ENCODE measurements around the gene PRDM16. TPM values are rescaled to one million over a fixed set of nuclear protein-coding genes. Genes with fewer than 3 reads are reported as not detected.

PRDM16 gene
- total and polyA plus RNA-seq, 2 of the 4 experiments (the other 2 are of a cell fraction): 0.02 TPM; not detected in 1

- Histone ChIP-seq H2BK5ac (ENCODE audit: low read depth, low read length, poor library complexity, severe bottlenecking) (no peak overlapping the region), H3K56ac (ENCODE audit: extremely low read depth, insufficient read depth, low read length) (no peak overlapping the region), H3K18ac (ENCODE audit: low read depth, low read length) (no peak overlapping the region), H3K14ac (replicated peaks; ENCODE audit: low read depth, low read length) (no peak overlapping the region), H2BK15ac (ENCODE audit: low read depth, low read length) (no peak overlapping the region), H3K9me3 (ENCODE audit: control insufficient read depth, insufficient read depth, low read length) (0 out of 2 replicates have a peak, but pooled peaks cover 2% of the 10 kb centered on the region), H2BK20ac (ENCODE audit: low read depth, low read length) (no peak overlapping the region), H3K23ac (ENCODE audit: low read depth, low read length) (no peak overlapping the region), H3K27ac (ENCODE audit: insufficient read depth, low read length) (no peak overlapping the region), H4K8ac (ENCODE audit: low read depth in 2 of 2, low read length in 2 of 2) (no peak overlapping the region), H2BK120ac (ENCODE audit: low read depth, low read length) (no peak overlapping the region), H2AFZ (replicated peaks; ENCODE audit: low read length, poor library complexity) (no peak overlapping the region), H3K79me1 (ENCODE audit: low read depth in 1 of 2, low read length in 2 of 2) (no peaks in the 10 kb centered on the region), H3K9ac (ENCODE audit: low read depth, low read length) (no peak overlapping the region), H2AK5ac (ENCODE audit: low read depth, low read length) (no peak overlapping the region), H3K27me3 (ENCODE audit: control insufficient read depth, insufficient read depth, low read length) (peaks cover 34% of the 10 kb centered on the region), H3K4me1 (ENCODE audit: control insufficient read depth, insufficient read depth, low read length) (no peaks in the 10 kb centered on the region), H3K9me1 (ENCODE audit: insufficient read depth, low read length) (no peaks in the 10 kb centered on the region), H4K20me1 (ENCODE audit: insufficient read depth, low read length) (no peaks in the 10 kb centered on the region), H3K4me2 (ENCODE audit: low read depth, low read length) (no peak overlapping the region), H4K91ac (ENCODE audit: insufficient read depth, low read depth, low read length) (no peak overlapping the region), H3K4me3 (ENCODE audit: insufficient read depth, low read depth, low read length) (no peak overlapping the region), H3K36me3 (ENCODE audit: control insufficient read depth, insufficient read depth, low read length) (no peaks in the 10 kb centered on the region), H3K4ac (ENCODE audit: low read depth, low read length) (no peak overlapping the region), H2AK9ac (replicated peaks; ENCODE audit: low read depth, low read length, poor library complexity) (no peak overlapping the region), H4K5ac (ENCODE audit: low read depth, low read length) (no peak overlapping the region)
- no peak for DNase-seq
- BruUV-seq (replicated peaks): no TSS peak
- ChIA-PET POLR2A (ENCODE audit: unreplicated experiment) (no interaction called here), CTCF (no interaction called here)
- dilution Hi-C loops (cut with HindIII; ENCODE audit: low sequenced_read_pairs, unreplicated experiment) (no loop called here), in situ Hi-C loops (cut with MboI; ENCODE audit: low sequenced_read_pairs) (no loop called here), intact Hi-C loops (cut with micrococcal nuclease) (no loop called here)
- ATAC-seq (ENCODE audit: low read depth): no peak
- TF ChIP-seq MXI1 (IDR thresholded peaks at IDR 0.05; ENCODE audit: borderline replicate concordance, low read depth, low read length) (no peak), BHLHE40 (IDR thresholded peaks at IDR 0.05; ENCODE audit: low read depth, low read length) (no peak), RAD21 (IDR thresholded peaks at IDR 0.05; ENCODE audit: low read length) (no peak), RFX5 (IDR thresholded peaks at IDR 0.05; ENCODE audit: low read depth, low read length) (no peak), NFE2L2 (IDR thresholded peaks at IDR 0.05; ENCODE audit: low read depth, low read length) (no peak), MAFK (IDR thresholded peaks at IDR 0.05; ENCODE audit: low read depth, low read length) (no peak), CTCF (conservative IDR thresholded peaks at IDR 0.05; ENCODE audit: low read depth, low read length) (no peak), POLR2A (IDR thresholded peaks at IDR 0.05; ENCODE audit: low read depth, low read length) (no peak), SMC3 (IDR thresholded peaks at IDR 0.05; ENCODE audit: low read depth, low read length) (no peak), CHD1 (IDR thresholded peaks at IDR 0.05; ENCODE audit: low read depth, low read length) (no peak), FOS (IDR thresholded peaks at IDR 0.05; ENCODE audit: low read depth, low read length) (no peak), ELK1 (IDR thresholded peaks at IDR 0.05; ENCODE audit: borderline replicate concordance, low read depth, low read length) (no peak), CEBPB (IDR thresholded peaks at IDR 0.05; ENCODE audit: low read depth, low read length) (no peak), USF2 (IDR thresholded peaks at IDR 0.05; ENCODE audit: low read depth, low read length) (no peak), MAZ (IDR thresholded peaks at IDR 0.05; ENCODE audit: borderline replicate concordance, low read depth, low read length) (no peak), RCOR1 (IDR thresholded peaks at IDR 0.05; ENCODE audit: insufficient replicate concordance, low read length) (no peak)
- WGBS, 2 experiments (ENCODE audit: extremely low coverage in 2 of 2, insufficient read length in 1 of 2): 10% methylated on average over 10 of the region's 20 CpGs; no CpG with 5 or more reads in 1 of the 2 experiments
Observed at GRCh38 chr1:3440711-3441409, 371.9 kb downstream of the PRDM16 start.
